ENCODE results near the gene NAP1L1. TPM values are rescaled to one million over a fixed set of nuclear protein-coding genes. Genes with fewer than 3 reads are reported as not detected.

Gene NAP1L1
- total and polyA plus RNA-seq, 11 donors, result 175 to 359 (median 247) TPM

DNA sequence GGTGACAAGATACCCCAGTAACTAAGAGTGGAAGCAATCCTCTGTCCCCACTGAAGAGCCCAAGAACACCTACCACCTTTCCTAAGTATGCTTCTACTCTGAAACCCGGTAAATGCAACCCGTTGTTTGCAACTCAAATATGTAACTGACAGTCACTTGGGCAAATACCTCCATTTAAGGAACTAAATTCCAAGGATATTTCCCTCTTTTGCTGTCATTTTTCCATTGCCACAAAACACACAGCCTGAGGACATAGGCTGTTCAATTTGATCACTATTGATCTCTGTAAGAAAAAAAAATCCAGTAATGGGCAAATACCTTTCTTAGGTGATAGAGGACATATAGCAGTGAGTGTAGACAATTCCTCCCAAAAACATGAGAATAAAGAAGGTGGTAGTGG is 46.3 kb downstream of the NAP1L1 start:
- Histone ChIP-seq H3K4me3 (no peak overlapping the region), H3K4me1 (peaks cover 0 to 12% (median 3%) of the 10 kb centered on the region in 12 donors), H3K27ac (no peak overlapping the region), H3K36me3 (peaks cover 0 to 8% (median 0%) of the 10 kb centered on the region in 9 donors), H3K9me3 (no peaks in the 10 kb centered on the region), H3K27me3 (no peaks in the 10 kb centered on the region)
- TF ChIP-seq CTCF (IDR thresholded peaks at IDR 0.05) (no peak), POLR2A (IDR thresholded peaks at IDR 0.05) (no peak)
- intact Hi-C loops (cut with DNase I), result loop anchor here (5.0 to 10.0 kb wide), 14 partner anchors 44 to 703 kb away; partner anchors contain the start of genes BBS10 (in 3 of the 10), CAPS2 (in 1 of the 10), GLIPR1L1 (in 1 of the 10) and NAP1L1 (in 1 of the 10)
- ATAC-seq (no peak), DNase-seq (no peak)
- 62 to 69% (median 65%) methylated on average over 2 of the region's 2 CpGs for WGBS, 4 donors

GRCh38 chr12:76037130-76038103 is 47.1 kb downstream of the NAP1L1 start:
- DNase-seq (peak in 1 of 5 donors; percentile 32), ATAC-seq (peak; percentile 36 to 74 (median 72))
- WGBS, 4 donors, result 34 to 44% (median 40%) methylated on average over 13 of the region's 13 CpGs
- no peaks in the 10 kb centered on the region for H3K9me3 ChIP-seq
- H3K27ac ChIP-seq, result no peak overlapping the region
- H3K4me1 ChIP-seq, result peaks cover 0 to 20% (median 10%) of the 10 kb centered on the region in 12 donors
- no peaks in the 10 kb centered on the region for H3K27me3 ChIP-seq
- peaks cover 0 to under 1% (median 0%) of the 10 kb centered on the region in 9 donors for H3K36me3 ChIP-seq
- H3K4me3 ChIP-seq, result no peak overlapping the region
- intact Hi-C loops (cut with DNase I), result loop anchor here (1.0 to 10.0 kb wide), 17 partner anchors 45 to 703 kb away; partner anchors contain the start of genes BBS10 (in 3 of the 10), CAPS2 (in 1 of the 10), GLIPR1L1 (in 1 of the 10) and NAP1L1 (in 1 of the 10)
- TF ChIP-seq POLR2A (IDR thresholded peaks at IDR 0.05), result no peak
- TF ChIP-seq CTCF (IDR thresholded peaks at IDR 0.05), result peak; percentile 74 to 88 (median 82)

- H3K36me3 ChIP-seq, result no peaks in the 10 kb centered on the region
- no peaks in the 10 kb centered on the region for H3K9me3 ChIP-seq
- DNase-seq (no peak), ATAC-seq (no peak)
- intact Hi-C loops (cut with DNase I), result loop anchor here (5.0 to 10.0 kb wide), 14 partner anchors 47 to 700 kb away; partner anchors contain the start of genes BBS10 (in 3 of the 10), CAPS2 (in 1 of the 10), GLIPR1L1 (in 1 of the 10) and NAP1L1 (in 1 of the 10)
- no peaks in the 10 kb centered on the region for H3K27me3 ChIP-seq
- TF ChIP-seq POLR2A (IDR thresholded peaks at IDR 0.05) (no peak), CTCF (IDR thresholded peaks at IDR 0.05) (no peak)
- no peak overlapping the region for H3K4me3 ChIP-seq
- H3K27ac ChIP-seq, result no peak overlapping the region
- 61 to 70% (median 69%) methylated on average over 3 of the region's 3 CpGs for WGBS, 4 donors
- peaks cover 0 to 26% (median 14%) of the 10 kb centered on the region in 12 donors for H3K4me1 ChIP-seq
These were observed 49.4 kb downstream of the NAP1L1 start for GRCh38 chr12:76035045-76035444.

All from heart left ventricle (tissue), 16 donors.